H4 (cell line): ENCODE data around the gene TNFAIP8L1. TPM values are rescaled to one million over a fixed set of nuclear protein-coding genes. Genes with fewer than 3 reads are reported as not detected.

ENCODE experiments used
- DNase-seq: peaks from one replicate; pipeline ENCODE4 v3.0.0-alpha.2; 2015; ENCODE audit warnings: low spot score
- total RNA-seq: library from RNA; depleted of rRNA; stranded (reverse); fragments of >200 nt; shearing (Covaris generic); gene quantifications from 2 replicates; pipeline ENCODE4 v1.2.3, GENCODE V29; 2014; rRNA removed

TNFAIP8L1 gene
- total RNA-seq, 1 experiment from 2014 or later: 2.7 TPM

DNA sequence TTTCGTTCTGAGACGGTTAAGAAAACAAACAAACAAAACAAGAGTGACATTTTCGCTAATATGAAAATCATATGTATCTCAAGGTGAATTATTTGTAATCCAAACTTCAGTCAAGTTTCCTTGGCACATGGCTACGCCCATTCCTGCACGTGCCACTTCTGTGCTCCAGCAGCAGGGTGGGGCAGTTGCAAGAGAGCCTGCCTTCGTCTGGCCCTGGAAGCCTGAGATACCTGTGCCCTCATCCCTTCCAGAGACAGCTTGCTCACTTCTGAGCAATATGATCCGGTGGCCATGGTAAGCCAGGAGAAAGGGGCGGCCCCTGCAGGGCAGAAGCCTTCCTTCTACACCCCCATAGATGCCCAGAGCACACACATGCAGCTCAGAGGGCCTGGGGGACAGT lies 62.2 kb downstream of the TNFAIP8L1 start:
- DNase-seq: no peak

- DNase-seq: no peak
These were observed 63.4 kb downstream of the TNFAIP8L1 start for GRCh38 chr19:4702764-4703163.

DNA sequence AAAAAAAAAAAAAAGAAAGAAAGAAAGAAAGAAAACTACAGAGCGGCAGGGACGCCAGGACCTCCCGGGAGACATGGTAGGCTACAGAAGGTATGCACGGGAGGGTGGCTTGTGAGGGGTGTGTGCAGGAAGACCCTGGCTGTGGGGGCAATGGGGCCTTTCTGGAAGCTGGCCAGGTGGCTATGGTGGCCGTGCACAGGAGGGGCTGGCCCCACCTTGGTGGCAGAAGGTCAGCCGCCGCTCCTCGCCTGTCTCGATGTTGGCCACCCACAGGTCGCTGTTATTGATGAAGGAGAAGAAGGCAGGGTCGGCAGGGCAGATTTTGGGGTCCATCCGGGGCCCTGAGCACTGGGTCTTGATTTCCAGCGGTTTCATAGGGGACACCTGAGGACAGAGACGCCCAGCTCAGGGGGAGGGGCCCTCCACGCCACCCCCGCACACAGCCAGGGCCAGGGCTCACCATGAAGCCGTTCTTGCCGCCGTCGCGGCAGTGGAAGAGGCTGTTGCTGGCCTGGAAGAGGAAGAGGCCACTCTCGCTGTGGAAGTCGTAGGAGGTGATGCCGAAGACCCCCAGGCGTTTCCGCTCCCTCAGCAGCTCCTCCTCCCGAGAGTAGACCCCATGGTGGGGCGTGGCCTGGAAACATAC lies 64.5 kb downstream of the TNFAIP8L1 start:
- no peak for DNase-seq

- DNase-seq: no peak
These were observed 65.0 kb downstream of the TNFAIP8L1 start for GRCh38 chr19:4704317-4704673.

Other genes starting within 250 kb of the TNFAIP8L1 start
- gene SH3GL1, start 239.0 kb upstream of the TNFAIP8L1 start, total RNA-seq: 34.1 TPM in 2 replicates
- gene CHAF1A, start 236.9 kb upstream of the TNFAIP8L1 start, total RNA-seq: 18.6 and 19.0 TPM in 2 replicates
- 90.1 and 114 TPM in 2 replicates for gene UBXN6, start 181.7 kb upstream of the TNFAIP8L1 start, total RNA-seq
- gene HDGFL2, start 167.2 kb upstream of the TNFAIP8L1 start, total RNA-seq: 22.0 and 34.2 TPM in 2 replicates
- gene PLIN4, start 121.0 kb upstream of the TNFAIP8L1 start, total RNA-seq: 0.75 and 1.4 TPM in 2 replicates
- gene PLIN5, start 104.3 kb upstream of the TNFAIP8L1 start, total RNA-seq: 0.25 TPM in 1 of 2 replicates, not detected in the other
- 0.29 and 0.43 TPM in 2 replicates for gene LRG1, start 99.5 kb upstream of the TNFAIP8L1 start, total RNA-seq
- 7.5 and 8.4 TPM in 2 replicates for gene SEMA6B, start 79.8 kb upstream of the TNFAIP8L1 start, total RNA-seq
- gene MYDGF, start 30.8 kb downstream of the TNFAIP8L1 start, total RNA-seq: 165 and 192 TPM in 2 replicates
- 27.7 and 47.5 TPM in 2 replicates for gene DPP9, start 84.3 kb downstream of the TNFAIP8L1 start, total RNA-seq
- 6.0 and 6.1 TPM in 2 replicates for gene FEM1A, start 152.2 kb downstream of the TNFAIP8L1 start, total RNA-seq
- 0.49 and 0.64 TPM in 2 replicates for gene TICAM1, start 192.2 kb downstream of the TNFAIP8L1 start, total RNA-seq
- gene PLIN3, start 228.2 kb downstream of the TNFAIP8L1 start, total RNA-seq: 86.6 and 92.1 TPM in 2 replicates